HepG2 (cell line): ENCODE measurements around the gene MAGI1.

ENCODE experiments used
- MAX ChIP-seq: IDR thresholded peaks from 2 replicates; pipeline ENCODE4 v1.6.1; 2012; ENCODE audit warnings: inconsistent platforms
- RARG ChIP-seq: sonication (generic); formaldehyde crosslinking; IDR thresholded peaks from 2 replicates; pipeline ENCODE4 v1.4.0; 2020; ENCODE audit warnings: low read depth, mild to moderate bottlenecking, missing genetic modification reagents
- RFX5 ChIP-seq: IDR thresholded peaks from 2 replicates; pipeline ENCODE4 v1.6.1; 2011; ENCODE audit warnings: low read depth, low read length, improper control_type of control experiment
- SMC3 ChIP-seq: IDR thresholded peaks from 2 replicates; pipeline ENCODE4 v1.6.1; 2011; ENCODE audit warnings: low read length, improper control_type of control experiment
- TCF7L2 ChIP-seq: IDR thresholded peaks from 2 replicates; pipeline ENCODE4 v1.6.1; 2011; ENCODE audit warnings: mild to moderate bottlenecking, low read depth, low read length, moderate library complexity

- TF ChIP-seq SMC3 (no peak), MAX (no peak), TCF7L2 (no peak), RARG (CRISPR knock-in tag) (no peak), RFX5 (no peak)
Observed at GRCh38 chr3:65523878-65524277, 514.8 kb downstream of the MAGI1 start.
